Measurements from ENCODE around the gene ICOSLG.
"Not testable (repeated sequence)": the region's sequence is repeated elsewhere in the genome, so short reads cannot be mapped to it uniquely, and the experiment has no call there.

The ICOSLG gene

DNA sequence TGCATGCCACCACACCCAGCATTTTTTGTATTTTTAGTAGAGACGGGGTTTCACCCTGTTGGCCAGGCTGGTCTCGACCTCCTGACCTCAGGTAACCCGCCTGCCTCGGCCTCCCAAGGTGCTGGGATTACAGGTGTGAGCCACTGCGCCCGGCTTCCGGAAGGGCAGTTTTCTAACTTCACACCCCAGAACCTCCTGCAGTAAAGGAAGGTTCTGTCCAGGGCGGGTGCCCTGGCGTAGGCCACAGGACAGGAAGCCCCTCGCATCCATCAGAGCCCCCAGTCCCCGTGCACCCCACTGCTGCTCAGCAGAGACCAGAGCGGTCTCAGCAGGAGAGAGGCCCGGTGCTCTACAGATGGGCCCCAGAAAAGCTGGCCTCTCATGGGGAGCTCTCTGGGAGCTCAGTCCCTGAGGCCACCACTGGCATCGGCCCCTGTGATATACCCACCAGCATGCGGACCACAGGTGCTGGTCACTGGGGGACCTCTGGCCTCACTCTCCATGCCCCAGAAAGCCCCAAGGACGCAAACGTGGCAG is 25.1 kb upstream of the ICOSLG start:
- in situ Hi-C loops (cut with MboI; ENCODE audit: low sequenced_read_pairs) = no loop called here

DNA sequence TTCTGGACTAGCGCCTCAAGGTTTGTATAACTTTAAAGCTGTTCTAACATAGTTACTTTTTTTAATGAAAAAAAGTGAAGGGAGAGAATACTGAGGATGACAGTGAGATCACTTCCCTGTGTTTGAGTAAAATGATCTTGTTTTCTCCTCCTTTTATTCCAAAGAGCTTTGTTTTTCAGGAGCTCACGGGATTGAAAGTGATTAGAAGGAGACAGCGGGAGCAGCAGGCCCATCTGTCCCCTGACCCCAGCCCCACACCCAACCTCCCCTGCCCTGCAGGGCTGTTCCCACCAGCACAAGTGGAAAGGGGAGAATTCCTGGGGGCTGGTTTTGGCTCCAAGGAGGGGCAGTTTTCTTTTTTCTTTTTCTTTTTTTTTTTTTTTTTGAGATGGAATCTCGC is 23.0 kb upstream of the ICOSLG start:
- in situ Hi-C loops (cut with MboI; ENCODE audit: low sequenced_read_pairs) = no loop called here

DNA sequence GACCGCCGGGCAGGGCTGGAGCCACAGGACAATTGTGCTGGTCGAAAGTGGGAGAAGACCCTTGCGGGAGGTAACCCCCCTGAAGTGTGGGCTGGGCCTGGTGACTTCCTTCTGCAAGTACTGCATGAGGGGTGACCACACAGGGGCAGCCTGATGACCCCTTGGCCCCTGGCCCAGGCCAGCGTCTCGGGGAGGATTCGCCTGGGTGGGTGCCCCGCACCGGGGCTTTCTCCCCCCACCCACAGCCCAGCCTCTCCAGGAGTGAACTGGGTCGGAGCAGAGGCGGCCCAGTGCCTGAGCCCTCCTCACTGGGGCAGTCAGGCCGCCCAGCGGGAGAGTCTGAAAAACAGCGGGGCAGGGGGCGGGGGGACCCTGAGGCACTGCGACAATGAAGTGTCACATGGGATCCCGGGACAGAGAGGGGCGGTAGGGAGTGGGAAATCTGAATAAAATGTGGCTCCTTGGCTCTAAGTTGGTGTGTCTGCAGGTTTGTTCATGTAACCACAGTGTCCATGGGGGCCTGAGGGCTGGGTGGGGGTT is 22.5 kb upstream of the ICOSLG start:
- in situ Hi-C loops (cut with MboI; ENCODE audit: low sequenced_read_pairs) = no loop called here

DNA sequence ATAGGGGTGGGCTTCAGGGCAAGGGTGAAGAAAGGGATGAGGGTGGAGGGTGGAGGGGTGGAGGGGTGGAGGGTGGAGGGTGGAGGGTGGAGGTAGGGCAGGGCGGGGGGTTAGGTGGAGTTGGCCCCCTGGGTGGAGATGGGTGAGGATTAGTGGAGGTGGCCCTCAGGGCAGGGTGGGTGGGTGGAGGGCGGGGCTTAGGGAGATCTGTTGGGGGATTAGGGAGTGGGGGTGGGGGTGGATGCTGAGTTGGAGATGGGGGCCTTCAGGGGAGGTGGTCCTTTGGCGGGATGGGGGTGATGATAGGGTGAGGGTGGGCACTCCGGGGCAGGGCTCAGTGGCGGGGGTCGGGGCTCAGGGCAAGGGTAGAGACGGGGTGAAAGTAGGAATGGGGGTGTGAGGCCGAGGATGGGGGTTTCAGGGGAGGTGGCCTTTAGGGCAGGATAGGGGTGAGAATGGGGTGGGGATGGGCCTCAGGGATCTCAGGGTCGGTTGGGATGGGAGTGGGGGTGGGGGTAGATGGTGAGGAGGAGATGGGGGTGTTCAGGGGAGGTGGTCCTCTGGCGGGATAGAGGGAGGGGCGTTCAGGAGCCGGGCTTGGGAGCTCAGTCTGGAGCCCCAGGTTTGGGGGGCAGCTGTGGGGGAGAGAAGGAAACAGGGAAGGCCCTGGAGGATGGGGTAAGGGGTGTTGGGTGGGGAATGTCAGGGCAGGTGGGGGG is 21.8 kb upstream of the ICOSLG start:
- in situ Hi-C loops (cut with MboI; ENCODE audit: low sequenced_read_pairs) = no loop called here

DNA sequence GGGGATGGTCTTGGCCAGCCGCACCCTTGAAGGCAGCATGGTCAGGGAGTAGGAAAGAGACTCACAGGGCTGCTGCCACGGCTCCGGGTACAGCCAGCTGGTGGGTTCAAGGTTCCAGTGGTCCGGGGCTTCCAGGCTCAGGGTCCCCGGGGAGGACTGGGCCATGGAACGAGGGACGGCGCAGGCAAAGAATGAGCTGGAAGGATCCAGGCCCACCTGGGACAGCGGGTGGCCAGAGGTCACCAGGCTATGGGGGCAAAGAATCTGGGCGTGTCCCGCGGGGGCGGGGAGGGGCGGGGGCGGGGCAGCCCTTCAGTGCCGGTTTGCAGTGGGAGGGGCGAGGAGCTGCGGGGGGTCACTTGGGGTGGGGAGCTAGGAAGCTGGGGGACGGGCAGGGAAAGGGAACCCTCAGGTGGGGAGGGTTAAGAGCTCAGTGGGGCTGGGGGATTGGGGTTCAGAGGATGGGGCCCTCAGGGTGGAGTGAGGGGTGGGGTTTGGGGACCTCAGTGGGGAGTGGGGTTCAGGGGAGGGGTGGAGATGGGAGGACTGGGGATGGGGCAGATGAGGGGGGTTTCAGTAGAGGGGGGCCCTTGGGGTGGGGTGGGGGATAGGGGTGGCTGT is 21.0 kb upstream of the ICOSLG start, which contains the start of gene DNMT3L:
TSS of gene DNMT3L (minus strand) at position 223 of the 621 bp plus-strand sequence. CDS start 638 bp downstream, outside the sequence.
- in situ Hi-C loops (cut with MboI; ENCODE audit: low sequenced_read_pairs) = no loop called here

DNA sequence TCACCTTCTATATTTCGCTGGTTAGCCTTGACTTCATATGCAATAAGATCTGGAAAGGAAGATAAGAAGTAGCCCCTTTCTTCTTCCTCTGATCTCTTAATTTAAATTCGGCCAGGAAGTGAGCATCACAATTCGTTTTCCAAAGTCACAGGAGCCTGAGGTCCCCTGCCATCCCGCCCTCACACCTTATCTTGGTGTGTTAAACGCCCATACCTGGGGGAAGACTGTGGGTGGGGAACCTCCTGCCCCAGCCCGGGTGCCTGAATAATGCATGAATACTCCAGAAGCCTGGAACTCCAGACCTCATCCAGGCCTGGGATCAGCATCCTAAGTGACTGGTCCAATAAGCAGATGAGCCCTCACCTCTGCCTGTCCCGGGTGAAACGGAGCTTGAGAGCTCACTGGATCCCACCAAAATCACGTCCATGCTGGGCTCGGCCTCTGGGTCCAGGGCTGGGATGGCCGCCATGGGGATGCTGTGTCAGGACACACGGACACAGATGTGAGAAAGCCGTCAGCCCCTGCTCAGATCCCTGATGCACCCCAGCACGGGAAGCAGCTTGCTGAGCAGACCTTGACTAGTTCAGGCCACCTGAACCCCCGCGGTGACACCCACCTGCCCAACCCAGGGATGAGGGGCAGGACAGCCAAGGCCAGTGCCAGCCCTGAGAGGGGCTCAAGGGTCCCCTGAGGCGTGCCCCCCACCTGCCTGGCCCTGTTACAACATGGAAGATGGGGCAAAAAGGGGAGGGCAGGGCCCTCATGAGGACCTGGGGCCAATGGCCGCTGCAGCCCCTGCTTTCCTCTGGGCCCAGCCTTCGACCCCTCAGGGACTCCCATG is 20.3 kb upstream of the ICOSLG start:
- in situ Hi-C loops (cut with MboI; ENCODE audit: low sequenced_read_pairs) = no loop called here

DNA sequence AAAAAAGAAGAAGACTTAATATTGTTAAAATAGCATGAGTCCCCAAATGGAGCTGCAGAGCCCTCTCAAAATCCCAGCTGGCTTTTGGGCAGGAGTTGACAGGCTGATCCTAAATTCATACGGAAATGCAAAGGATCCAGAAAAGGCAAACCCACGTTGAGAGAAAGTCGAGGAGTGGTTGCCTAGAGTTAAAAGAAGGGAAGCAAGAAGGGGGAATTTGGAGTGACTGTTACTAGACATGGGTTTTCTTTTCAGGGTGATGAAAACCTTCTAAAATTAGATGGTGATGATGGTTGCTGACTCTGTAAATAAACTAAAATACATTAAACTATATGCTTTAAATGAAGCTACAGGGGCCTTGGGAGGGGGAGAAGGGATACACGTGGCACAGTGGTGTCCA is 19.3 kb upstream of the ICOSLG start:
- in situ Hi-C loops (cut with MboI; ENCODE audit: low sequenced_read_pairs) = no loop called here

DNA sequence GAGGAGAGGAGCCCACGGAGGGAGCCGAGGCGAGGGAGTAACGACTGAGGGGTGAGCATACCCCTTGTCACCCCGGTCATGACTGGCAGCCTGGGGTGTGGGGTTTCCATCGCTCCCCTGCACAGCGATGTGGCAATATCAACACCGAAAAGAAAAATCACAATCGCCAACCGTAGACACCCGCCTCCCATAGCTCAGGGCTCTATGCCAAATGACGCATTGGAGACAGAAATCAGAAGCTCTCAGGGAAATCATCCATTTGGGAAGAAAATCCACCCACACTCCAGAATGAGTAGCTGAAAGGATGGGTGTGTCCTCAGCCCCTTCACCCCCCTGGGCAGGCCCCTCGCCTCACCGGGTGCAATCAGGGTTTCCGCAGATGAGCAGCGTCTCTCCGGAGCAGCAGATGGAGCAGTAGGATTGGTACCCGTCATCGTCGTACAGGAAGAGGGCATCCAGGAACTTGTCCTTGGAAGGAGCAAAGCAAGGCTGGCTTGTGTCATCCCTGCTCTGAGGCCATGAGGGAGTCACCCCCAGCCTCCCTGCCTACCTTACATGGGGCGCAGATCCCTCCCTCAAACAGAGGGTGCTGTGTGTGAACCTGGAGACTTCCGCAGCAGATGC is 18.5 kb upstream of the ICOSLG start:
- in situ Hi-C loops (cut with MboI; ENCODE audit: low sequenced_read_pairs) = no loop called here

DNA sequence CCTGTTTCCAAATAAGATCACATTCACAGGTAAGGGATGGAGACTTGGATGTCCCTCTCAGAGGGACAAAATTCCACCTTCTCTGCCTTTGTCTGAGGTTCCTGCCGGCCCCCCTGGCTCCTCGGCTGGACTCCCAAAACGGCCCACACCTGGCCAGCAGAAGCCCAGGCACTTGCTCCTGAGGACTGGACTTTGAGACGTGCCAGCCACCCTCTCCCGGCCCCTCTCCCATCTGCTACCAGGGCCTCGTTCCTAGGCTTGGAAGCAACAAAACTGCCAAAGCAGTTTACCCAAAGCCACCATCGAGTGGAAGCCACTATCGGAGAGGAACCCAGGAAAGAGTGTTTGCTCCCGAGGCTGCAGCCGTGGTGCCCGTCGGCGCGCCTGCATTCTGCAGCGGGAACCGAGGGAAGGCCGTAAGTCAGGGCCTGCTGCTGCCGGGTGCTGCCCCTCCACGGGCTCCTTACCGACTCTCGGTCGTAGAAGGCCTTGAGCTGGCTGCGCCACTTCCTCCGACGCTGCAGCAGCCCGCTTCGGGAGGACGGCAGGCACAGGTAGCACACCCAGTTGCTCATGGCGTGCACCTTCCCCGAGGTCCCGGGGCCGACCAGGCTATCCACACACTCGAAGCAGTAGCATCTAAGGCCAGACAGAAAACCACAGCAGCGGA is 17.4 kb upstream of the ICOSLG start:
- in situ Hi-C loops (cut with MboI; ENCODE audit: low sequenced_read_pairs) = no loop called here

DNA sequence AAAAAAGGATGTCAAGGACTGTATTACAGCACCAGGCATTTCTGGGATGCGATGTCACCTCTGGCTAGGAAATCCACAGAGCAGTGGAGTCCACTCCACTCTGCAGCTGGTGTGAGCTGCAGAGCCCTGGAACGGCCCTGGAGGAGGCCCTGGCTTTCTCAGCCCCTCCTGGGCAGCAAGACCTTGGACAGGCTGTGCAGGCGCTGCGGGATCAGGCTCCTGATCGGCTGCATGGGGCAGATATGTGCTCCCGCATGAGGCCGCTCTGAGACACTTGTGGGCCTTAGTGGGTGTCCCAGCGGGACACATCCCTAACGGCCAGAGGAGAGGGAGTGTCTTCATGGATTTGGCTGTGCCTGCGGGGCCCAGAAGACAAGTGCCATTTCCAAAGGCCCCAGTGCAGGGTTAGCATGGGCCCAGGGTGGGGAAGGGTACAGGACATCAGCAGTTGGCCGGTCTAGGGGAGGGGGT is 14.8 kb upstream of the ICOSLG start:
- in situ Hi-C loops (cut with MboI; ENCODE audit: low sequenced_read_pairs) = no loop called here

DNA sequence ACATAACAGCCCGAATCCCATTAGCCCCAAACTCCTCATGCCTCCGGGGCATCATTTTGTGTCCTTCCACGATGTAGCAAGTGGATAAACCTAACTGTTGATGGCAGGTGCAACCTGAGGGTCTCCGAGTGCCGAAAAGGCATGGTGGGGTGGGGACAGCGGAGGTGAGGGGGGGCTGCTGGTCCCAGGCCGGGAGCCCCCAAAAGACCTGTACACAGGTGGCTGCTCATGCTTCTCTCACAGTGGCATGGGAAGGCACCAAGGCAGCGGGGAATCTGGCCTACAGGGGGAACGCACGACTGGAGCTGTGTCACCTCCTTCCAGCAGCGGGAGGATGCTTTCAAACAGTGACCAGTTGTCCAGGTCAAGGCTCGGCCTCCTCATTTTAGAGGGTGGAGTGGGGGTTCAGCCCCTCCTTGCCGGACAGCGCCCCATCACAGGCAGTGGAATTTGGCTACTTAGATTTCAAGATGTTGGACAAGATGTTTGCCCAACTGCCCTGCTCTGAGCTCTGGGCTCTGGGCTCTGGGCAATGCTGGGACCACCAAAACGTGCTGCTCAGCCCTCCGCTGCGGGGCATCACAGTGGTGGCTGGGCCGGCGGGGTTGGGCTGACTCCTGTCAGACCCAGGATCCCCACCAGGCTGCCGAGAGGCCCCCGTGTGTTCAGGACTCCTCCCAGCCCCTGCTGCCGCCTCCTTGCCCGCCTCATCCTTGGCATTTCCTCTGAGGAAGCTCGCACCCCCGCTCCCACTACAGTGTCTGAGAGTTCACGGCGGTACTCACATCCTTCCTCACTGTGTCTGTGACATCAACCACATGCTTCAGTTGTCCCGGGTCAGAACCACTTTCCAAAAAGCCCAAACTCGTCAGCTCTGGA is 13.3 kb upstream of the ICOSLG start:
- in situ Hi-C loops (cut with MboI; ENCODE audit: low sequenced_read_pairs) = no loop called here

DNA sequence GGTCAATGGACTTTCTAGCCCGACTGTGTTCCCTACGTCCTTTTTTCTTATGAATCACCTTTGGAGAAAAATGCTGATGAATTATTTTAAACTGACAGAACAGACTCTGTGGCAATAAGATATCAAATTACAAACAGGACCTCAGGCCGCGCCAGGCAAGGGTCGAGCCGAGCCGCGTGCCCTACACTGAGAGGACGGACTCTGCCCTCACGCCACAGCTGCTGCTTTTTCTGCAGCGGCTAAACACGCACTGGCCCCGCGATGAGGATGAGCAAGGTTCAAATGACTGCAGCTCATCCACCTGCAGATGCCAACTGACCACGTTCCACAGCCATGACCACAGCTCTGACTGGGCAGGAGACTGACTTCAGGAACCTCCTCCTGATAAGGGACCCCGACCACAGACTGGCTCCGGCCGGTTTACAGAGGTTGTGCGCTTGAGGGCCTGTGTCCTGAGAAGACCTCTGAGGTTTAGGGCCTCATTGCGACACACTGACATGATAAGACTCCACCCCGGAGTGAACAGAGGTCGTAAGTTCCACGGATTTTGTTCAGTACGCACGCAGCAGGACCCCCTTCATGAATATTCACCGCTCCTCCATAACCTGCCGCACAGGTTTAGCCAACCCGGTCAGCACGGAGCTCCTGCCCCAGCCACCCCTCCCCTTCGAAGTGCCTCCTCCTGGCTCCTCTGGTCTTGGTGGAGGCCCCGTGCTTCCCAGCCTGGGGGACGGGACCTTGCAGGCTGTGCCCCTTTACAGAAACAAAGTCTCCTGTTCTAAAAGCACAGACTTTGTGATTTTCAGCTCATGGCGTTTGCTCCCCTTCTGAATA is 8.7 kb upstream of the ICOSLG start:
- in situ Hi-C loops (cut with MboI; ENCODE audit: low sequenced_read_pairs) = not testable (repeated sequence)

DNA sequence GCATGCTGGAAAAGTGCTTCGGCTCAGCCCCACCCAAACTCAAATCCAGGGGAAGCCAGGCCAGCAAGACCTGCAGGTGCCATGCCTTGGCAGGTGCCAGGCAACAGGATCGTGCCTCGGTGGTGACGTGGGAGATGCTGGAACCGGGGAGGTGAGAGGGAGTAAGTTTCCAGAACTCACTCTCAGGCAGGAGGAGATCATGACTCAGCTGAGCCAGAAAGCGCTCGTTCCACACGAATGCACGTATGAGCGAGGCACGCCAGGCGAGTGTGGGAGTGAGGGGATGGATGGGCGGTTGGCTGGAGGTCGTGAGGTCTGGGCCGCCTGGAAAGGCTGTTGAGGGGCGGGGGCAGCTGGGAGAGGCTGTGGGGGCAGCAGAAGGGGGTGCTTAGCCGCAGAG is 7.2 kb upstream of the ICOSLG start:
- in situ Hi-C loops (cut with MboI; ENCODE audit: low sequenced_read_pairs) = not testable (repeated sequence)

DNA sequence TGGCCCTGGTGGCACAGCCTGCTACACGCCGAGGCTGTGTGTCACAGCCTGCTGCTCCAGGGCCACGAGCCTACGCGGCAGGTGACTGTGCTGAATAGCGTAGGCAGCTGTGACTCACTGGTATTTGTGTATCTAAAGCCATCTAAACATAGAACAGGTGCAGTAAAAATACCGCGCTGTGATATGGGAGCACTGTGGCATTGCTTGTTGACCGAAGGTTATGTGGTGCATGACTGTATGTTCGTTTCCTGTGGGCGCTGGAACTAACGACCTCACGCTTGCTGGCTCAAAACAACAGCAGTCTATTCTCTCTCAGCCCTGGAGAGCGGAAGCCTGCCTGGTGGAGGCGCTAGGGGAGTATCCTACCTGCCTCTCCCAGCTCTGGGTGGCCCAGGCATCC is 3.2 kb upstream of the ICOSLG start:
- in situ Hi-C loops (cut with MboI; ENCODE audit: low sequenced_read_pairs) = not testable (repeated sequence)

DNA sequence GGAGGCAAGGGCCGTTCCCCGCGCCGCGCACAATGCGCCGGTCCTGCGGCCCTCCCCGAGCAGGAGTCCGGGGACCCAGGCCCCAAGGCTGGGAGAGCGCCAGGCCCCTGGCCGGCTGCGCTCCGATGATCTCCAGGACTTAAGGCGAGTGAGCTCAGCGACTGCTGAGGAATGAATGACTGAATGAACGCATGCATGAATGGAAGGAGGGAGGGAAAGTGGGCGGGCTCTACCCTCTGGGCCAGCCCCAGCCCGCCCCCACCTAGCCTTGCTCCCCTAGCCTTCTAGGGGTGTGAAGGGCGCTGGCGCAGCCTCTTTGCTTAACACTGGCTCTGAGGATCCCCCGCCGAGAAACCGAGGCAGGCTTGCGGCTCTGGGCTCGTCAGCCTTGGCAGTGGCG is 538 bp upstream of the ICOSLG start:
- in situ Hi-C loops (cut with MboI; ENCODE audit: low sequenced_read_pairs) = not testable (repeated sequence)

DNA sequence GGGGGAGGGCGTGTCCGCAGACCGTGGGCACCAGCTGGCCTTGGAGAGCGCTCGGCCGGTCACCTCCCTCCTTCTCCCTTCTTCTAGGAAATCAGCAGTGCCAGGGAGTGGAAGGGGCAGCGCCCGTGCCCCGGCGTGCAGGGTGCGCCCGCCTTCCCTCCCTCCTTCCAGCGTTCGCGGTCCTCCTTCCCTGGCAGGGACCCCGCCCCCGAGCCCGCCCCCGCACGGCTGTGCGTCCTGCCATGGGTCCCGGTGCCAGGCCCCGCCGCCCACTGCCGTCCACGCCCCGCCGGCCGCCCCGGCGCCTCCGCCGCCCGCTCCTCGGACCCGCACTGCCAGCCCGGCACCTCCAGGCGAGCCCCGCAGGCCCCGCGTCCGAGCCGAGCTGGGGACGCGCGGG is 390 bp downstream of the ICOSLG start:
- in situ Hi-C loops (cut with MboI; ENCODE audit: low sequenced_read_pairs) = not testable (repeated sequence)

DNA sequence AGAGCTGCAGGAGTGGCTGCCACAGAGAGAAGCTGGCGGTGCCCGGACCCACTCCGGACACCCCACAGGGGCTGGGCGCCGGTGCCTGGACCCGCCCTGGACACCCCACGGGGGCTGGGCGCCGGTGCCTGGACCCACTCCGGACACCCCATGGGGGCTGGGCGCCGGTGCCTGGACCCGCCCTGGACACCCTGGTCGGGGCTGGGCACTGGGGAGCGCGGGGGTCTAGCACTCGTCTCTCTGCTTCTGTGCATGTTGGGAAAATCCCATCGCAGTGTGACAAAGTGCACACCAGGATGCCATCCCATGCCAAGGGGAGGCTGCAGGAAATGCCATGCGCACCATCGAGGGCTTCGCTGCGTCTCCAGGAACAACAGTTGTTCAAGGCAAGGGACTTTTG is 11.2 kb downstream of the ICOSLG start:
- in situ Hi-C loops (cut with MboI; ENCODE audit: low sequenced_read_pairs) = not testable (repeated sequence)

DNA sequence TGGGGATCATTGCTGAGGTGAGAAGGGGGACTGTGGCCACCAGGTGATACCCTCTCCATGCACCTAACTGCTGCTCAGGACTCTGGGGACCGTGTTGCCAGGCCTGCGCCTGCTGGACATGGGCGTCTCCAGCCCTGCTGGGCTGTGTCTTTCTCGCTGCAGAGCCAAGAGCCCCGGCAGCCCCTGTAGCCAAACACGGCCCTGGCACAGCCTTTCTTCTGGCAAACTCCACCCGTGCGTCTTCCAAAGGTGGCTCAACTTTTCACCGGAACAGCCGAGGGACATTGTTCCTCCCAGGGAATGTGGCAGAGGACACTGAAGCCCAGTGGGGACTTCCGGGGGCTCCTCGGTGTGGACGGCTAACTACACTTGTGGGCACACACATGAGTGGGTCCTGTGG is 12.6 kb downstream of the ICOSLG start:
- in situ Hi-C loops (cut with MboI; ENCODE audit: low sequenced_read_pairs) = not testable (repeated sequence)

All from HL-60/S4 treated with retinoic acid at 250 ng/mL for 4 days and 3 days (cell line).